G401 (cell line): Measurements from ENCODE around the gene PLEKHA4. TPM values are rescaled to one million over a fixed set of nuclear protein-coding genes. Genes with fewer than 3 reads are reported as not detected.
"Not testable (repeated sequence)": the region's sequence is repeated elsewhere in the genome, so short reads cannot be mapped to it uniquely, and the experiment has no call there.

ENCODE experiments used
- DNase-seq: peaks from one replicate; pipeline ENCODE4 v3.0.0-alpha.2; 2015; ENCODE audit warnings: low spot score
- in situ Hi-C: cut with HindIII; loops from 2 replicates; pipeline ENCODE4 v1.10.0; 2016; ENCODE audit warnings: low sequenced_read_pairs, mixed read lengths
- total RNA-seq: library from RNA; depleted of rRNA; stranded (reverse); fragments of >200 nt; shearing (Covaris generic); gene quantifications from 2 replicates; pipeline ENCODE4 v1.2.3, GENCODE V29; 2014

Gene PLEKHA4
- total RNA-seq, 1 experiment from 2014 or later = 20.4 TPM

- in situ Hi-C loops = no loop called here
- peak; percentile 81 for DNase-seq
Measured at GRCh38 chr19:48812094-48812929, 56.1 kb downstream of the PLEKHA4 start.

GRCh38 chr19:48810151-48810550, 58.3 kb downstream of the PLEKHA4 start:
- in situ Hi-C loops = no loop called here
- DNase-seq = no peak

GRCh38 chr19:48807590-48808308, 60.7 kb downstream of the PLEKHA4 start:
- in situ Hi-C loops = no loop called here
- DNase-seq = peak; percentile 50

- DNase-seq = peak; percentile 41
- in situ Hi-C loops = no loop called here
Measured at GRCh38 chr19:48806818-48807589, 61.4 kb downstream of the PLEKHA4 start.

- peak; percentile 96 for DNase-seq
- in situ Hi-C loops = no loop called here
Measured at GRCh38 chr19:48806518-48806817, 61.9 kb downstream of the PLEKHA4 start.

GRCh38 chr19:48805452-48805851, 63.0 kb downstream of the PLEKHA4 start:
- DNase-seq = no peak
- in situ Hi-C loops = no loop called here

- DNase-seq = no peak
- in situ Hi-C loops = no loop called here
Measured at GRCh38 chr19:48804496-48804895, 63.9 kb downstream of the PLEKHA4 start.

- in situ Hi-C loops = no loop called here
- DNase-seq = no peak
Measured at GRCh38 chr19:48802623-48803022, 65.8 kb downstream of the PLEKHA4 start.

GRCh38 chr19:48799358-48800300, 68.8 kb downstream of the PLEKHA4 start:
- no peak for DNase-seq
- in situ Hi-C loops = loop anchor here (10.0 kb wide), 2 partner anchors 45 to 105 kb away; partner anchors contain the start of gene NUCB1

GRCh38 chr19:48798937-48799336, 69.5 kb downstream of the PLEKHA4 start:
- in situ Hi-C loops = loop anchor here (10.0 kb wide), 2 partner anchors 46 to 106 kb away; partner anchors contain the start of gene NUCB1
- no peak for DNase-seq

GRCh38 chr19:48797103-48797502, 71.3 kb downstream of the PLEKHA4 start:
- DNase-seq = no peak
- in situ Hi-C loops = loop anchor here (10.0 kb wide), 2 partner anchors 48 to 108 kb away; partner anchors contain the start of gene NUCB1

- in situ Hi-C loops = loop anchor here (10.0 kb wide), 2 partner anchors 48 to 108 kb away; partner anchors contain the start of gene NUCB1
- no peak for DNase-seq
Measured at GRCh38 chr19:48796298-48797083, 71.9 kb downstream of the PLEKHA4 start.

GRCh38 chr19:48795685-48796070, 72.7 kb downstream of the PLEKHA4 start:
- in situ Hi-C loops = loop anchor here (10.0 kb wide), 2 partner anchors 49 to 109 kb away; partner anchors contain the start of gene NUCB1
- no peak for DNase-seq

GRCh38 chr19:48795055-48795684, 73.2 kb downstream of the PLEKHA4 start:
- DNase-seq = peak; percentile 98
- in situ Hi-C loops = loop anchor here (10.0 kb wide), 2 partner anchors 50 to 110 kb away; partner anchors contain the start of gene NUCB1

- DNase-seq = no peak
- in situ Hi-C loops = loop anchor here (10.0 kb wide), 2 partner anchors 51 to 111 kb away; partner anchors contain the start of gene NUCB1
Measured at GRCh38 chr19:48794291-48794690, 74.1 kb downstream of the PLEKHA4 start.

GRCh38 chr19:48793271-48793670, 75.1 kb downstream of the PLEKHA4 start:
- no peak for DNase-seq
- in situ Hi-C loops = loop anchor here (10.0 kb wide), 2 partner anchors 52 to 112 kb away; partner anchors contain the start of gene NUCB1

- in situ Hi-C loops, DNase-seq: not testable (repeated sequence)
Measured at GRCh38 chr19:48787331-48787730, 81.1 kb downstream of the PLEKHA4 start.
